Heart right ventricle (tissue), 16 donors: ENCODE measurements around the gene KLHL12. TPM values are rescaled to one million over a fixed set of nuclear protein-coding genes. Genes with fewer than 3 reads are reported as not detected.

ENCODE experiments used
- ATAC-seq, 8 donors: fragments of 200-7000 bp; cut with Tn5 transposase; one replicate each; pipeline ENCODE4 v1.9.1; 2020; ENCODE audit warnings: mild to moderate bottlenecking in 8 of 8, moderate library complexity in 8 of 8, moderate number of reproducible peaks in 1 of 8
- DNase-seq, 2 donors: peaks; one replicate each; pipeline ENCODE4 v3.0.0-alpha.2; 2020
- H3K27ac ChIP-seq, 10 donors: fragments of 200-600 bp; sonication (generic) in 2 of 10; one replicate each; pipeline versions ENCODE4 v1.5.0 to v1.8.0; 2020 to 2022; ENCODE audit warnings: mild to moderate bottlenecking in 3 of 10
- H3K27me3 ChIP-seq, 7 donors: fragments of 200-600 bp; one replicate each; pipeline ENCODE4 v1.8.0; 2021 to 2022; ENCODE audit warnings: mild to moderate bottlenecking in 2 of 7
- H3K36me3 ChIP-seq, 9 donors: fragments of 200-600 bp; sonication (generic) in 1 of 9; one replicate each; pipeline versions ENCODE4 v1.5.0 to v1.8.0; 2020 to 2022; ENCODE audit warnings: mild to moderate bottlenecking in 2 of 9
- H3K4me1 ChIP-seq, 9 donors: fragments of 200-600 bp; sonication (generic) in 1 of 9; one replicate each; pipeline versions ENCODE4 v1.5.0 to v1.8.0; 2020 to 2022; ENCODE audit warnings: mild to moderate bottlenecking in 4 of 9
- H3K4me3 ChIP-seq, 10 donors: fragments of 200-600 bp; sonication (generic) in 2 of 10; one replicate each; pipeline versions ENCODE4 v1.5.0 to v1.8.0; 2020 to 2022; ENCODE audit warnings: mild to moderate bottlenecking in 7 of 10, moderate library complexity in 2 of 10
- H3K9me3 ChIP-seq, 11 donors: fragments of 200-600 bp in 10 of 11; sonication (generic) in 2 of 11; one replicate each; pipeline versions ENCODE4 v1.5.0 to v1.8.0; 2013 to 2022; ENCODE audit warnings: mild to moderate bottlenecking in 2 of 11, control low read depth in 1 of 11, moderate library complexity in 1 of 11
- CTCF ChIP-seq, 9 donors: fragments of 200-600 bp; sonication (generic) in 2 of 9; IDR thresholded peaks; one replicate each; pipeline versions ENCODE4 v1.5.0 to v1.8.0; 2021 to 2022; ENCODE audit warnings: antibody characterized with exemption in 9 of 9, mild to moderate bottlenecking in 5 of 9, moderate library complexity in 1 of 9
- WGBS, 2 donors: extraction: QIAGEN DNeasy Blood & Tissue Kit; methylation state at CpG; one replicate each; pipeline ENCODE4 v1.1.7; 2013; ENCODE audit warnings: inconsistent platforms in 1 of 2; 5-methylcytosine and 5-hydroxymethylcytosine counted together
- intact Hi-C, 10 donors: fragments of 100-400 bp; cut with DNase I; formaldehyde crosslinking; loops; one replicate each; pipeline versions ENCODE4 v1.11.1 to v1.14.2; 2022
- polyA plus RNA-seq, 2 donors: library from polyadenylated mRNA; stranded (reverse); fragments of 200-250 nt; gene quantifications; one replicate each; pipeline ENCODE4 v1.2.3, GENCODE V29; 2013
- total RNA-seq, 10 donors: library from RNA; stranded (reverse); fragmentation: NEBNext Ultra II Directional in 3 of 10; extraction: Animal tissue kit (Norgen Biotek cat#: 25700) in 3 of 10; gene quantifications; one replicate each; pipeline versions ENCODE4 v1.2.1 to v1.2.4, GENCODE V29; 2021 to 2023
- donor health status: Arrhythmogenic right ventricular cardiomyopathy.
- donor health status: ischemic (EF 13 %, LVEDD 7.1; RV severe dilation, severe dysfunction).
- donor health status: healthy with polysubstance abuse.
- donor health status: DM: no; HTN: yes; CAD: no.
- donor health status: DM: no; HTN: no; CAD: no.
- donor health status: ischemic (EF 25% LVEDD 6.9; RV normal size, moderate dysfunction).
- donor health status: ischemic (EF 25% LVEDD 5.7; RV mildly dilated, moderate dysfunction).
- donor health status: healthy.
- donor health status: DM: yes; HTN: yes; CAD: no.
- donor health status: Ischemic cardiomyopathy.
- donor health status: ischemic (EF 35%, LVEDD 5.7; RV mildly dilated, moderate dysfunction).
- donor health status: nonischemic (EF 11% LVEDD 7.7; RV severe dilation, severe dysfunction).
- donor health status: DM: yes; HTN: yes; CAD: no.
- donor health status: PGD.
- donor health status: ischemic (EF 29% LVEDD 5.4; RV normal size, mild dysfunction).
- donor health status: nonischemic (EF 23%, LVEDD 6.1; RV moderate dilation, normal function).

The KLHL12 gene
- total and polyA plus RNA-seq, 12 donors, result 9.8 to 31.5 (median 22.2) TPM

- intact Hi-C loops, result no loop called here
- Histone ChIP-seq H3K4me1 (no peaks in the 10 kb centered on the region), H3K9me3 (no peaks in the 10 kb centered on the region), H3K27me3 (no peaks in the 10 kb centered on the region), H3K4me3 (no peak overlapping the region), H3K27ac (no peak overlapping the region), H3K36me3 (peaks cover 0 to 19% (median 0%) of the 10 kb centered on the region in 9 donors)
- DNase-seq, result no peak
- TF ChIP-seq CTCF (IDR thresholded peaks at IDR 0.05), result no peak
- WGBS, 2 donors, result 87 to 95% methylated on average over 4 of the region's 4 CpGs
- ATAC-seq, result no peak
Measured at GRCh38 chr1:202873026-202873425, 54.0 kb downstream of the KLHL12 start.

- H3K27ac ChIP-seq, result no peak overlapping the region
- intact Hi-C loops, result no loop called here
- H3K27me3 ChIP-seq, result no peaks in the 10 kb centered on the region
- no peaks in the 10 kb centered on the region for H3K4me1 ChIP-seq
- H3K4me3 ChIP-seq, result no peak overlapping the region
- TF ChIP-seq CTCF (IDR thresholded peaks at IDR 0.05), result no peak
- no peaks in the 10 kb centered on the region for H3K9me3 ChIP-seq
- no peak for DNase-seq
- WGBS, 2 donors, result 81 to 87% methylated on average over 4 of the region's 4 CpGs
- ATAC-seq, result no peak
- peaks cover 0 to 11% (median 0%) of the 10 kb centered on the region in 9 donors for H3K36me3 ChIP-seq
Measured at GRCh38 chr1:202871367-202871766, 55.7 kb downstream of the KLHL12 start.

GRCh38 chr1:202862679-202863560, 64.1 kb downstream of the KLHL12 start:
- Histone ChIP-seq H3K9me3 (no peaks in the 10 kb centered on the region), H3K27me3 (peaks cover 0 to 20% (median 0%) of the 10 kb centered on the region in 7 donors), H3K4me1 (peaks cover 4 to 29% (median 15%) of the 10 kb centered on the region in 9 donors), H3K4me3 (no peak overlapping the region), H3K36me3 (no peaks in the 10 kb centered on the region), H3K27ac (no peak overlapping the region)
- intact Hi-C loops, result no loop called here
- 70 to 74% methylated on average over 5 of the region's 5 CpGs for WGBS, 2 donors
- ATAC-seq (no peak), DNase-seq (no peak)
- no peak for TF ChIP-seq CTCF (IDR thresholded peaks at IDR 0.05)

GRCh38 chr1:202861420-202862132, 65.5 kb downstream of the KLHL12 start:
- ATAC-seq, result peak; percentile 97 to 99 (median 98)
- no peaks in the 10 kb centered on the region for H3K36me3 ChIP-seq
- intact Hi-C loops, result no loop called here
- DNase-seq, result peak; percentile 92 to 93
- TF ChIP-seq CTCF (IDR thresholded peaks at IDR 0.05), result no peak
- H3K27me3 ChIP-seq, result peaks cover 0 to 20% (median 0%) of the 10 kb centered on the region in 7 donors
- 0 to 1% methylated on average over 44 of the region's 44 CpGs for WGBS, 2 donors
- H3K4me1 ChIP-seq, result peaks cover 4 to 30% (median 15%) of the 10 kb centered on the region in 9 donors
- peak overlapping the region; percentile 42 to 91 (median 80) for H3K4me3 ChIP-seq
- H3K9me3 ChIP-seq, result no peaks in the 10 kb centered on the region
- peak overlapping the region in 3 of 10 donors; percentile 44 to 65 (median 56) for H3K27ac ChIP-seq
